GM12801 (cell line): ENCODE measurements around the gene FBXO42.

Source experiments
- CTCF ChIP-seq: IDR thresholded peaks from one replicate; pipeline ENCODE4 v1.5.1; 2011; ENCODE audit warnings: control low read depth; ENCODE audit not compliant: insufficient read length; ENCODE audit errors: extremely low read depth

The FBXO42 gene

GRCh38 chr1:16286122-16286521 is 66.2 kb downstream of the FBXO42 start:
- no peak for TF ChIP-seq CTCF

- no peak for TF ChIP-seq CTCF
Measured at GRCh38 chr1:16281765-16282164, 70.5 kb downstream of the FBXO42 start.

- TF ChIP-seq CTCF: no peak
Measured at GRCh38 chr1:16279186-16279585, 73.1 kb downstream of the FBXO42 start.

- TF ChIP-seq CTCF: no peak
Measured at GRCh38 chr1:16276302-16277030, 75.8 kb downstream of the FBXO42 start.

- no peak for TF ChIP-seq CTCF
Measured at GRCh38 chr1:16275591-16275990, 76.7 kb downstream of the FBXO42 start.

GRCh38 chr1:16267690-16268180 is 84.5 kb downstream of the FBXO42 start:
- TF ChIP-seq CTCF: no peak

GRCh38 chr1:16266411-16267118 is 85.7 kb downstream of the FBXO42 start:
- TF ChIP-seq CTCF: no peak
